Measurements from ENCODE around the gene BMP6.

BMP6 gene

GRCh38 chr6:7720346-7720745, 5.6 kb upstream of the BMP6 start:
- TF ChIP-seq CTCF (conservative IDR thresholded peaks at IDR 0.05) = no peak
- no peak overlapping the region for H3K27ac ChIP-seq

GRCh38 chr6:7721649-7722048, 4.2 kb upstream of the BMP6 start:
- 0 out of 2 replicates have a peak, but pooled peaks have one; percentile 22 for TF ChIP-seq CTCF (conservative IDR thresholded peaks at IDR 0.05)
- H3K27ac ChIP-seq = no peak overlapping the region

GRCh38 chr6:7723041-7723447, 2.9 kb upstream of the BMP6 start:
- no peak overlapping the region for H3K27ac ChIP-seq
- peak; percentile 44; the same call in 1 of the 2 replicates for TF ChIP-seq CTCF (conservative IDR thresholded peaks at IDR 0.05)

- no peak overlapping the region for H3K27ac ChIP-seq
- TF ChIP-seq CTCF (conservative IDR thresholded peaks at IDR 0.05) = no peak
Measured at GRCh38 chr6:7723554-7723953, 2.3 kb upstream of the BMP6 start.

- no peak for TF ChIP-seq CTCF (conservative IDR thresholded peaks at IDR 0.05)
Measured at GRCh38 chr6:7725412-7725811, 487 bp upstream of the BMP6 start.

GRCh38 chr6:7726416-7727085, 652 bp downstream of the BMP6 start:
- TF ChIP-seq CTCF (conservative IDR thresholded peaks at IDR 0.05) = no peak
- no peak overlapping the region for H3K27ac ChIP-seq

More at GRCh38 chr6:7725412-7725811, 487 bp upstream of the BMP6 start:
- H3K27ac ChIP-seq = no peak overlapping the region

- no peak for TF ChIP-seq CTCF (conservative IDR thresholded peaks at IDR 0.05)
- no peak overlapping the region for H3K27ac ChIP-seq
Measured at GRCh38 chr6:7727086-7727945, 1.4 kb downstream of the BMP6 start.
